PC-9 (cell line): ENCODE results near the gene SERPIND1. TPM values are rescaled to one million over a fixed set of nuclear protein-coding genes. Genes with fewer than 3 reads are reported as not detected.
"Not testable (repeated sequence)": the region's sequence is repeated elsewhere in the genome, so short reads cannot be mapped to it uniquely, and the experiment has no call there.

Source experiments
- BruUV-seq: library from RNA; stranded (reverse); fragments of 400-500 nt; replicated peaks from 2 replicates; lab custom pipeline; 2021; lab: Mats Ljungman, UMichigan
- CTCF ChIA-PET: fragments of 300-600 bp; sonication (Branson Sonifier 250); formaldehyde crosslinking; loops from one replicate; lab custom pipeline; 2022; ENCODE audit warnings: antibody characterized with exemption; lab: Charles Lee
- POLR2A ChIA-PET: fragments of 300-600 bp; sonication (Branson Sonifier 250); formaldehyde crosslinking; loops from one replicate; lab custom pipeline; 2022; ENCODE audit warnings: antibody characterized with exemption; ENCODE audit not compliant: unreplicated experiment; lab: Charles Lee
- DNase-seq, 2 experiments: peaks; one replicate each; pipeline versions ENCODE4 v3.0.0 to v3.0.0-alpha.2; 2015 to 2022; ENCODE audit warnings: mixed read lengths in 1 of 2
- H2AFZ ChIP-seq: fragments of 200-600 bp; sonication (generic); 2 replicates; pipeline ENCODE4 v1.8.1; 2017; ENCODE audit warnings: antibody characterized with exemption
- H3F3A ChIP-seq: fragments of 200-600 bp; sonication (generic); 2 replicates; pipeline ENCODE4 v1.8.1; 2017; ENCODE audit warnings: antibody characterized with exemption, mild to moderate bottlenecking, low read depth; ENCODE audit not compliant: insufficient read depth
- H3K27ac ChIP-seq: fragments of 200-600 bp; sonication (generic); 2 replicates; pipeline ENCODE4 v1.6.1; 2016; ENCODE audit warnings: mixed run types
- H3K27me3 ChIP-seq: fragments of 200-600 bp; sonication (generic); 2 replicates; pipeline ENCODE4 v1.6.1; 2016; ENCODE audit warnings: low read depth, mixed run types; ENCODE audit not compliant: insufficient read depth
- H3K36me3 ChIP-seq: fragments of 200-600 bp; sonication (generic); 2 replicates; pipeline ENCODE4 v1.6.1; 2016; ENCODE audit warnings: low read depth, mixed run types
- H3K4me1 ChIP-seq: fragments of 200-600 bp; sonication (generic); replicated peaks from 2 replicates; pipeline ENCODE4 v1.6.1; 2016; ENCODE audit warnings: mixed run types; ENCODE audit not compliant: insufficient read depth
- H3K4me2 ChIP-seq: fragments of 200-600 bp; sonication (generic); 2 replicates; pipeline ENCODE4 v1.6.1; 2017; ENCODE audit warnings: mixed run types
- H3K4me3 ChIP-seq: fragments of 200-600 bp; sonication (generic); 2 replicates; pipeline ENCODE4 v1.6.1; 2016; ENCODE audit warnings: mixed run types
- H3K79me2 ChIP-seq: fragments of 200-600 bp; sonication (generic); 2 replicates; pipeline ENCODE4 v1.6.1; 2017; ENCODE audit warnings: low read depth, mixed run types
- H3K9me2 ChIP-seq: fragments of 200-600 bp; sonication (generic); 2 replicates; pipeline ENCODE4 v1.8.1; 2017; ENCODE audit warnings: mild to moderate bottlenecking; ENCODE audit not compliant: insufficient read depth
- H3K9me3 ChIP-seq: fragments of 200-600 bp; sonication (generic); 2 replicates; pipeline ENCODE4 v1.8.1; 2016; ENCODE audit warnings: low read depth; ENCODE audit not compliant: insufficient read depth
- H4K20me1 ChIP-seq: fragments of 200-600 bp; sonication (generic); 2 replicates; pipeline ENCODE4 v1.8.1; 2017; ENCODE audit not compliant: insufficient read depth
- EZH2 ChIP-seq: fragments of 200-600 bp; sonication (generic); IDR thresholded peaks from 2 replicates; pipeline ENCODE4 v1.8.0; 2017; ENCODE audit warnings: antibody characterized with exemption, low read depth
- intact Hi-C: fragments of 100-400 bp; cut with micrococcal nuclease; formaldehyde crosslinking; loops from one replicate; pipeline ENCODE4 v1.10.0; 2022; ENCODE audit not compliant: unreplicated experiment
- total RNA-seq: library from RNA; stranded (reverse); gene quantifications from 2 replicates; pipeline ENCODE4 v1.2.3, GENCODE V29; 2021
- TF ChIP-seq, protein P1 (sequence below): fragments of 200-600 bp; sonication (generic); conservative IDR thresholded peaks from 2 replicates; pipeline ENCODE4 v1.6.1; 2017; ENCODE audit warnings: mixed run types, antibody characterized with exemption, mild to moderate bottlenecking, moderate library complexity

Gene SERPIND1
- total RNA-seq, 1 experiment from 2014 or later = not detected

- no peaks in the 10 kb centered on the region for H3K36me3 ChIP-seq
- H3K27me3 ChIP-seq = no peaks in the 10 kb centered on the region
- no peak for DNase-seq
- H3F3A ChIP-seq = no peaks in the 10 kb centered on the region
- H3K4me2 ChIP-seq = no peak overlapping the region
- ChIA-PET CTCF (interaction anchor here (0.6 kb wide), 1 partner anchor 11 kb away, joined by 4 read pairs; no protein-coding TSS in a partner anchor), POLR2A (no interaction called here)
- no peaks in the 10 kb centered on the region for H4K20me1 ChIP-seq
- H2AFZ ChIP-seq = no peak overlapping the region
- H3K9me3 ChIP-seq = no peaks in the 10 kb centered on the region
- H3K79me2 ChIP-seq = no peaks in the 10 kb centered on the region
- H3K4me1 ChIP-seq = no peaks in the 10 kb centered on the region
- H3K4me3 ChIP-seq = no peak overlapping the region
- no TSS peak for BruUV-seq
- TF ChIP-seq EZH2 = no peak
- TF ChIP-seq, protein P1, sequence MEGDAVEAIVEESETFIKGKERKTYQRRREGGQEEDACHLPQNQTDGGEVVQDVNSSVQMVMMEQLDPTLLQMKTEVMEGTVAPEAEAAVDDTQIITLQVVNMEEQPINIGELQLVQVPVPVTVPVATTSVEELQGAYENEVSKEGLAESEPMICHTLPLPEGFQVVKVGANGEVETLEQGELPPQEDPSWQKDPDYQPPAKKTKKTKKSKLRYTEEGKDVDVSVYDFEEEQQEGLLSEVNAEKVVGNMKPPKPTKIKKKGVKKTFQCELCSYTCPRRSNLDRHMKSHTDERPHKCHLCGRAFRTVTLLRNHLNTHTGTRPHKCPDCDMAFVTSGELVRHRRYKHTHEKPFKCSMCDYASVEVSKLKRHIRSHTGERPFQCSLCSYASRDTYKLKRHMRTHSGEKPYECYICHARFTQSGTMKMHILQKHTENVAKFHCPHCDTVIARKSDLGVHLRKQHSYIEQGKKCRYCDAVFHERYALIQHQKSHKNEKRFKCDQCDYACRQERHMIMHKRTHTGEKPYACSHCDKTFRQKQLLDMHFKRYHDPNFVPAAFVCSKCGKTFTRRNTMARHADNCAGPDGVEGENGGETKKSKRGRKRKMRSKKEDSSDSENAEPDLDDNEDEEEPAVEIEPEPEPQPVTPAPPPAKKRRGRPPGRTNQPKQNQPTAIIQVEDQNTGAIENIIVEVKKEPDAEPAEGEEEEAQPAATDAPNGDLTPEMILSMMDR = no peak
- intact Hi-C loops = no loop called here
- H3K27ac ChIP-seq = no peak overlapping the region
- H3K9me2 ChIP-seq = no peaks in the 10 kb centered on the region
These were observed 45.6 kb downstream of the SERPIND1 start for GRCh38 chr22:20819471-20819870.

DNA sequence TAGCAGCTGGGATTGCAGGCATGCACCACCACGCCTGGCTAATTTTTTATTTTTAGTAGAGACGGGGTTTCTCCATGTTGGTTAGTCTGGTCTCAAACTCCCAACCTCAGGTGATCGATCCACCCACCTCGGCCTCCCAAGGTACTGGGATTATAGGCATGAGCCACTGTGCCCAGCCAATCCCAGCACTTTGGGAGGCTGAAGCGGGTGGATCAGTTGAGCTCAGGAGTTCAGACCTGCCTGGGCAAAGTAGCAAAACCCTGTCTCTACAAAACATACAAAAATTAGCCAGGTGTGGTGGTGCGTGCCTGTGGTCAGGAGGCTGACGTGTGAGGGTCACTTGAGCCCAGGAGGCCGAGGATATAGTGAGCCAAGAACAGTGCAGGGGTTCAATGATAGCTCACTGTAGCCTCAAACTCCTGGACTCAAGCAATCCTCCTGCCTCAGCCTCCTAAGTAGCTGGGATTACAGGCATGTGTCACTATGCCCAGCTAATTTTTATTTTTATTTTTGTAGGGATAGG, 47.9 kb downstream of the SERPIND1 start:
- H3K9me2 ChIP-seq, DNase-seq, H3K27me3 ChIP-seq, H3K79me2 ChIP-seq, H4K20me1 ChIP-seq, H3K9me3 ChIP-seq, H3F3A ChIP-seq, BruUV-seq, intact Hi-C loops, POLR2A ChIA-PET, CTCF ChIA-PET, H3K27ac ChIP-seq, H3K4me2 ChIP-seq, H3K36me3 ChIP-seq, H3K4me1 ChIP-seq, H3K4me3 ChIP-seq, H2AFZ ChIP-seq: not testable (repeated sequence)

DNA sequence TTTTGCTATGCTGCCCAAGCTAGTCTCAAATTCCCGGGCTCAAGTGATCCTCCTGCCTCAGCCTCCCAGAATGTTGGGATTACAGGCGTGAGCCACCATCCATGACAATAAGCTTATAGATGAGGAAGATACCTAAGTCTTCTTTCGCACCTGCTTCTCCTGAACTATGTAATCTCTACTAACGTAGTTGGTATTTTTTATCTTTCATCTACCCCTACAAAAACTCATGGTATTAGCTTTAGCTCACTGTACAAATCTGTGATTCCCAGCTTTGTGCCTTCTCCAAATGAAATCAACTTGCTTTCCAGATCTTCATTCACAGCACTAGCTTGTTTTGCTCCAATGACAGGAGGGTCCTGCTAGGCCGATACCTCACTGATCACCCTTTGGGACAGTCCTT, 48.3 kb downstream of the SERPIND1 start:
- no peak overlapping the region for H2AFZ ChIP-seq
- no peaks in the 10 kb centered on the region for H3K79me2 ChIP-seq
- H3K4me3 ChIP-seq = no peak overlapping the region
- H3K27ac ChIP-seq = no peak overlapping the region
- H3K4me1 ChIP-seq = no peaks in the 10 kb centered on the region
- TF ChIP-seq, protein P1 = no peak
- no peak for TF ChIP-seq EZH2
- H3F3A ChIP-seq = no peaks in the 10 kb centered on the region
- ChIA-PET POLR2A (no interaction called here), CTCF (no interaction called here)
- no peaks in the 10 kb centered on the region for H4K20me1 ChIP-seq
- BruUV-seq = no TSS peak
- no peak for DNase-seq
- no peaks in the 10 kb centered on the region for H3K9me3 ChIP-seq
- H3K9me2 ChIP-seq = no peaks in the 10 kb centered on the region
- no peak overlapping the region for H3K4me2 ChIP-seq
- H3K36me3 ChIP-seq = no peaks in the 10 kb centered on the region
- intact Hi-C loops = no loop called here
- H3K27me3 ChIP-seq = no peaks in the 10 kb centered on the region

- Histone ChIP-seq H3K4me1 (no peaks in the 10 kb centered on the region), H4K20me1 (no peaks in the 10 kb centered on the region), H3K9me2 (no peaks in the 10 kb centered on the region), H3K36me3 (no peaks in the 10 kb centered on the region), H3K9me3 (no peaks in the 10 kb centered on the region), H3K27me3 (no peaks in the 10 kb centered on the region), H3K79me2 (no peaks in the 10 kb centered on the region), H3F3A (no peaks in the 10 kb centered on the region), H2AFZ (no peak overlapping the region), H3K4me3 (no peak overlapping the region), H3K4me2 (no peak overlapping the region), H3K27ac (no peak overlapping the region)
- intact Hi-C loops = no loop called here
- DNase-seq = no peak
- no TSS peak for BruUV-seq
- TF ChIP-seq EZH2 = no peak
- TF ChIP-seq, protein P1 = no peak
- ChIA-PET POLR2A (no interaction called here), CTCF (no interaction called here)
These were observed 49.4 kb downstream of the SERPIND1 start for GRCh38 chr22:20823264-20823663.

DNA sequence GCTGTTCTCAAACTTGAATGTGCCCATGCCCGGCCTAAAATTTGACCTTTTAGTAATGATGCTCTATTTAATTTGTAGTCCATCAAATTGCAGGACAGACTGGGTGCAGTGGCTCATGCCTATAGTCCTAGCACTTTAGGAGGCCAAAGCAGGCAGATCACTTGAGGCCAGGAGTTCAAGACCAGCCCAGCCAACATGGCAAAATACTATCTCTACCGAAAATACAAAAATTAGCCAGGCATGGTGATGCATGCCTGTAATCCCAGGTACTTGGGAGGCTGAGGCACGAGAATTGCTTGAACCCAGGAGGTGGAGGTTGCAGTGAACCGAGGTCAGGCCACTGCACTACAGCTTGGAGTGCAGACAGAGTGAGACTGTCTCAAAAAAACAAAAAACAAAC, 51.3 kb downstream of the SERPIND1 start:
- CTCF ChIA-PET = interaction anchor here (0.6 kb wide), 1 partner anchor 277 kb away, joined by 7 read pairs; no protein-coding TSS in a partner anchor
- H3K4me2 ChIP-seq, H3K27me3 ChIP-seq, H3K36me3 ChIP-seq, H4K20me1 ChIP-seq, H3K79me2 ChIP-seq, H3F3A ChIP-seq, intact Hi-C loops, H2AFZ ChIP-seq, H3K9me3 ChIP-seq, H3K9me2 ChIP-seq, H3K27ac ChIP-seq, H3K4me1 ChIP-seq, BruUV-seq, DNase-seq, H3K4me3 ChIP-seq: not testable (repeated sequence)
- POLR2A ChIA-PET = interaction anchor here (0.6 kb wide), 1 partner anchor 1074 kb away, joined by 6 read pairs; no protein-coding TSS in a partner anchor
